ENCODE results near the gene GNG7. TPM values are rescaled to one million over a fixed set of nuclear protein-coding genes. Genes with fewer than 3 reads are reported as not detected.
"Not testable (repeated sequence)": the region's sequence is repeated elsewhere in the genome, so short reads cannot be mapped to it uniquely, and the experiment has no call there.

The GNG7 gene
- polyA plus RNA-seq, 1 experiment: 0.57 TPM

DNA sequence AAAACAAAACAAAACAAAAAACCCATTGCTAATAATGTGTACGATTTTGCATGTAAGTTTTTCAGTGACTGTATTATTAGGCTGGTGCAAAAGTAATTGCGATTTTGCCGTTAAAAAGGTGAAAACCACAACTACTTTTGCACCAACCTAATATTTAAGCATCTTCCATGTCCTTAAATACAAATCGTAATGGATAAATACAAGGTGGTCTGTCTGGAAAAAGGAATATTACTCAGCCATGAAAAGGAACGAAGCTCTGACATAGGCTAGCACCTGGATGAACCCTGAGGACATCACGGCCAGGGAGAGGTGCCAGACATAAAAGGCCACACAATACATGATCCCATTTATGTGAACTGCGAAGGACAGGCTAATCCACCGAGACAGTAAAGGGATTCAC, 193.4 kb downstream of the GNG7 start:
- TF ChIP-seq, protein P1, sequence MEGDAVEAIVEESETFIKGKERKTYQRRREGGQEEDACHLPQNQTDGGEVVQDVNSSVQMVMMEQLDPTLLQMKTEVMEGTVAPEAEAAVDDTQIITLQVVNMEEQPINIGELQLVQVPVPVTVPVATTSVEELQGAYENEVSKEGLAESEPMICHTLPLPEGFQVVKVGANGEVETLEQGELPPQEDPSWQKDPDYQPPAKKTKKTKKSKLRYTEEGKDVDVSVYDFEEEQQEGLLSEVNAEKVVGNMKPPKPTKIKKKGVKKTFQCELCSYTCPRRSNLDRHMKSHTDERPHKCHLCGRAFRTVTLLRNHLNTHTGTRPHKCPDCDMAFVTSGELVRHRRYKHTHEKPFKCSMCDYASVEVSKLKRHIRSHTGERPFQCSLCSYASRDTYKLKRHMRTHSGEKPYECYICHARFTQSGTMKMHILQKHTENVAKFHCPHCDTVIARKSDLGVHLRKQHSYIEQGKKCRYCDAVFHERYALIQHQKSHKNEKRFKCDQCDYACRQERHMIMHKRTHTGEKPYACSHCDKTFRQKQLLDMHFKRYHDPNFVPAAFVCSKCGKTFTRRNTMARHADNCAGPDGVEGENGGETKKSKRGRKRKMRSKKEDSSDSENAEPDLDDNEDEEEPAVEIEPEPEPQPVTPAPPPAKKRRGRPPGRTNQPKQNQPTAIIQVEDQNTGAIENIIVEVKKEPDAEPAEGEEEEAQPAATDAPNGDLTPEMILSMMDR (IDR thresholded peaks at IDR 0.05; ENCODE audit: low read depth, low read length): no peak
- Histone ChIP-seq H3K9me3 (ENCODE audit: control insufficient read depth, insufficient read depth, low read length) (no peaks in the 10 kb centered on the region; the same call in 1 of the 2 replicates), H3K4me3 (ENCODE audit: low read depth, low read length) (no peak overlapping the region), H3K27ac (ENCODE audit: low read depth, low read length) (no peak overlapping the region), H3K27me3 (ENCODE audit: control insufficient read depth, insufficient read depth, low read length) (no peaks in the 10 kb centered on the region)
- ChIA-PET CTCF (no interaction called here), POLR2A (no interaction called here)
- DNase-seq (ENCODE audit: low read depth, low spot score): no peak

GRCh38 chr19:2507109-2507508, 195.4 kb downstream of the GNG7 start:
- Histone ChIP-seq H3K4me3 (ENCODE audit: low read depth, low read length) (peak overlapping the region; percentile 15), H3K9me3 (ENCODE audit: control insufficient read depth, insufficient read depth, low read length) (no peaks in the 10 kb centered on the region), H3K27ac (ENCODE audit: low read depth, low read length) (peak overlapping the region; percentile 63), H3K27me3 (ENCODE audit: control insufficient read depth, insufficient read depth, low read length) (no peaks in the 10 kb centered on the region)
- DNase-seq (ENCODE audit: low read depth, low spot score): no peak
- ChIA-PET POLR2A (interaction anchor here (0.6 to 1.4 kb wide), 2 partner anchors 31 to 73 kb away, joined by 4 to 15 read pairs; partner anchors contain the start of gene GADD45B), CTCF (interaction anchor here (0.5 to 0.8 kb wide), 4 partner anchors 27 to 104 kb away, joined by 3 read pairs; no protein-coding TSS in a partner anchor)
- TF ChIP-seq, protein P1 (IDR thresholded peaks at IDR 0.05; ENCODE audit: low read depth, low read length): no peak

DNA sequence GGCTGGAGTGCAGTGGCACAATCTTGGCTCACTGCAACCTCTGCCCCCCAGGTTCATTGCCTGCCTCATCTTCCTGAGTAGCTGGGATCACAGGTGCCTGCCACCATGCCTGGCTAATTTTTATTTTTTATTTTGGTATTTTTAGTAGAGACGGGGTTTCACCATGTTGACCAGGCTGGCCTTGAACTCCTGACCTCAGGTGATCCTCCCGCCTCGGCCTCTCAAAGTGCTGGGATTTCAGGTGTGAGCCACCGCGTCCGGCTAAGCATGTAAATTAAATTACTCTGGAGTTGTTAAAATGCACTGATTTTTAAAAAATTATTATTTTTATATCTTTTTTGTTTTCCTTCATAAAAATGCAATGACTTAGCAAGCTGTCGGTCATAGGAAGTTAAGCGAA, 195.8 kb downstream of the GNG7 start:
- H3K27me3 ChIP-seq (ENCODE audit: control insufficient read depth, insufficient read depth, low read length); H3K27ac ChIP-seq (ENCODE audit: low read depth, low read length); H3K9me3 ChIP-seq (ENCODE audit: control insufficient read depth, insufficient read depth, low read length); H3K4me3 ChIP-seq (ENCODE audit: low read depth, low read length); DNase-seq (ENCODE audit: low read depth, low spot score): not testable (repeated sequence)
- CTCF ChIA-PET: interaction anchor here (0.5 to 0.8 kb wide), 3 partner anchors 27 to 105 kb away, joined by 3 read pairs; no protein-coding TSS in a partner anchor
- POLR2A ChIA-PET: interaction anchor here (0.6 to 1.4 kb wide), 2 partner anchors 30 to 73 kb away, joined by 4 to 15 read pairs; partner anchors contain the start of gene GADD45B

DNA sequence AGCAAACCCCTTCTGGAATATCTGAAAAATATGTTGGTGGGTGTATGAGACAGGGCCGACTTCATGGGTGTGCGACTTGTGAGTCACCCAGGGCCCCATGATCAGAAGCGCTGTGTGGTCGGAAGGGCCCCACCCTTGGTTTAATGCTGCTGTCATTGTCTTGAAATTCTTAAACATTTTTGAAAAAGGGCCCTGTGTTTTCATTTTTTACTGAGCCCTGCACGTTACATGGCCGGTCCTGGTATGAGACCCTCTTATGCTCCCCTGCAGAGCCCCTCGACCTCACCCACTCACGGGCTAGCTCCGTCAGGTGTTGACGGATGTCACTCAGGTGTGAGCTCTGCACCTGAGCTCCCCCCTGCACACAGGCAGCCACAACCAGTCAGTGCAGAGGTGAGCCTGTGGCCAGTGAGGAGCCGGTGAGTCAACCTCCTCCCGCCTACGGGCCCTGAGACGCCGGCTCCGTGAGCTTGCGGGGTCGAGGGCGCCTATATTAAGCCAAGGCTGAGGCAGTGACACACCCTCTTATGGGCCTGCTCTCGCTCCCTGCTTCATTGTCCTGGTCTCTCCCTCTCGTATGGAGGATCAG, 198.9 kb downstream of the GNG7 start:
- H3K27ac ChIP-seq (ENCODE audit: low read depth, low read length): peak overlapping the region; percentile 52
- H3K4me3 ChIP-seq (ENCODE audit: low read depth, low read length): no peak overlapping the region
- H3K27me3 ChIP-seq (ENCODE audit: control insufficient read depth, insufficient read depth, low read length): no peaks in the 10 kb centered on the region
- POLR2A ChIA-PET: interaction anchor here (3.2 kb wide), 1 partner anchor 27 kb away, joined by 22 read pairs; the partner anchor contains the start of gene GADD45B
- no peaks in the 10 kb centered on the region for H3K9me3 ChIP-seq (ENCODE audit: control insufficient read depth, insufficient read depth, low read length)
- no peak for DNase-seq (ENCODE audit: low read depth, low spot score)
- CTCF ChIA-PET: interaction anchor here (1.0 kb wide), 1 partner anchor 134 kb away, joined by 3 read pairs; no protein-coding TSS in a partner anchor
- TF ChIP-seq, protein P1 (IDR thresholded peaks at IDR 0.05; ENCODE audit: low read depth, low read length): no peak

GRCh38 chr19:2500841-2501261, 201.6 kb downstream of the GNG7 start:
- ChIA-PET POLR2A (no interaction called here), CTCF (no interaction called here)
- Histone ChIP-seq H3K4me3 (ENCODE audit: low read depth, low read length) (no peak overlapping the region), H3K27ac (ENCODE audit: low read depth, low read length) (no peak overlapping the region), H3K9me3 (ENCODE audit: control insufficient read depth, insufficient read depth, low read length) (peaks cover 6% of the 10 kb centered on the region; the same call in 1 of the 2 replicates), H3K27me3 (ENCODE audit: control insufficient read depth, insufficient read depth, low read length) (no peaks in the 10 kb centered on the region)
- no peak for DNase-seq (ENCODE audit: low read depth, low spot score)
- TF ChIP-seq, protein P1 (IDR thresholded peaks at IDR 0.05; ENCODE audit: low read depth, low read length): no peak
